Endothelial cell (in vitro differentiated cells): ENCODE data around the gene MS4A4E. TPM values are rescaled to one million over a fixed set of nuclear protein-coding genes. Genes with fewer than 3 reads are reported as not detected.
"Not testable (repeated sequence)": the region's sequence is repeated elsewhere in the genome, so short reads cannot be mapped to it uniquely, and the experiment has no call there.

ENCODE experiments used
- DNase-seq: peaks from one replicate; pipeline ENCODE4 v3.0.0; 2021; ENCODE audit warnings: low spot score
- H3K27ac Mint-ChIP-seq: one replicate; pipeline ENCODE4 v1.8.0; 2021; ENCODE audit warnings: mixed read lengths, inconsistent platforms; ENCODE audit not compliant: unreplicated experiment
- H3K27me3 Mint-ChIP-seq: one replicate; pipeline ENCODE4 v1.8.0; 2021; ENCODE audit warnings: mild to moderate bottlenecking, moderate library complexity, mixed read lengths, inconsistent platforms; ENCODE audit not compliant: unreplicated experiment
- H3K36me3 Mint-ChIP-seq: one replicate; pipeline ENCODE4 v1.8.0; 2021; ENCODE audit warnings: mild to moderate bottlenecking, low read depth, mixed read lengths, inconsistent platforms; ENCODE audit not compliant: unreplicated experiment
- H3K4me1 Mint-ChIP-seq: one replicate; pipeline ENCODE4 v1.8.0; 2021; ENCODE audit warnings: mild to moderate bottlenecking, mixed read lengths, inconsistent platforms; ENCODE audit not compliant: unreplicated experiment
- H3K4me3 Mint-ChIP-seq: one replicate; pipeline ENCODE4 v1.8.0; 2021; ENCODE audit warnings: mild to moderate bottlenecking, mixed read lengths, inconsistent platforms; ENCODE audit not compliant: unreplicated experiment
- H3K9me3 Mint-ChIP-seq: one replicate; pipeline ENCODE4 v1.8.0; 2021; ENCODE audit warnings: mixed read lengths, inconsistent platforms; ENCODE audit not compliant: unreplicated experiment
- CTCF ChIP-seq: fragments of 200-600 bp; sonication (generic); IDR thresholded peaks from one replicate; pipeline ENCODE4 v1.5.0; 2021; ENCODE audit warnings: antibody characterized with exemption; ENCODE audit not compliant: unreplicated experiment
- total RNA-seq: library from RNA; stranded (reverse); fragmentation: NEBNext Ultra II Directional; extraction: Animal tissue kit (Norgen Biotek cat#: 25700); gene quantifications from one replicate; pipeline ENCODE4 v1.2.1, GENCODE V29; 2021; ENCODE audit not compliant: unreplicated experiment

The MS4A4E gene
- total RNA-seq, 1 donor from 2014 or later: not detected

DNA sequence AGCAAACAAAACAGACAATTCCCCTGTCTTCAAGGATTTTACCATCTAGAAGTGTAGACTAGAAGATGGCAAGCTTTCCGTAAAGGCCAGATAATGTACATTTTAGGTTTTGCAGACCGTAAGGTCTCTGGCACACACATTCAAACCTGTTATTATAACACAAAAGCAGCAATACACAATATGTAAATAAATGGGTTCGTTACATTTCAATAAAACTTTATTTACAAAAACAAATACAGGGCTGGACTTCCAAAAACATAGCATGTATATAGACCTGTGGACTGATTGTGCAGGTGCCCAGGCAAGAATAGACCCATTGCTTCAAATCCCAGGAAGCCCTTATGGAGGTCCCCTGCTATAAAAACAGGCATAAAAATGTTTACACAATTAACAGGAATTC, 33.0 kb downstream of the MS4A4E start:
- no peaks in the 10 kb centered on the region for H3K27me3 Mint-ChIP-seq
- no peaks in the 10 kb centered on the region for H3K36me3 Mint-ChIP-seq
- no peaks in the 10 kb centered on the region for H3K9me3 Mint-ChIP-seq

DNA sequence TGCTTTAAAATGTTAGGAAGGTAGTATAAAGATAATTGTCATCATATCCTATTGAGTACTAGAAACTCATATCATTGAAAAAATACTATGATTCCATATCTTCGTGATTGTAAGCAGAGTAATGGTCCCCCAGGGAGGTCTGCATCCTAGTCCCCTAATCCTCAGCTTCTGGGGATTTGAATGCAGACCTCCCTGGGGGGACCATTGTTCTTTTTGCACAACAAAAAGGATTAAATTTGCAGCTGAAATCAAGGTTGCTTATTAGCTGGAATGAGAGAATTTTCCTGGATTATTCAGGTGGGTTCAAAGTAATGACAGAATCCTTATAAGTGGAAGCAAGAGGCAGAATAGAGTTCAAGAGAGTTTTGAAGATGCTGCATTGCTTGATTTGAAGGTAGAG, 34.0 kb downstream of the MS4A4E start:
- no peak overlapping the region for H3K27ac Mint-ChIP-seq
- DNase-seq: no peak
- no peaks in the 10 kb centered on the region for H3K27me3 Mint-ChIP-seq
- no peaks in the 10 kb centered on the region for H3K9me3 Mint-ChIP-seq
- no peak for TF ChIP-seq CTCF
- H3K36me3 Mint-ChIP-seq: no peaks in the 10 kb centered on the region
- no peak overlapping the region for H3K4me3 Mint-ChIP-seq
- H3K4me1 Mint-ChIP-seq: no peaks in the 10 kb centered on the region

More for the DNA sequence above, 33.0 kb downstream of the MS4A4E start:
- no peak for DNase-seq
- Mint-ChIP-seq H3K4me3 (no peak overlapping the region), H3K4me1 (no peaks in the 10 kb centered on the region), H3K27ac (no peak overlapping the region)
- TF ChIP-seq CTCF: no peak

- TF ChIP-seq CTCF: no peak
Observed at GRCh38 chr11:60208146-60208895, 34.6 kb downstream of the MS4A4E start.

DNA sequence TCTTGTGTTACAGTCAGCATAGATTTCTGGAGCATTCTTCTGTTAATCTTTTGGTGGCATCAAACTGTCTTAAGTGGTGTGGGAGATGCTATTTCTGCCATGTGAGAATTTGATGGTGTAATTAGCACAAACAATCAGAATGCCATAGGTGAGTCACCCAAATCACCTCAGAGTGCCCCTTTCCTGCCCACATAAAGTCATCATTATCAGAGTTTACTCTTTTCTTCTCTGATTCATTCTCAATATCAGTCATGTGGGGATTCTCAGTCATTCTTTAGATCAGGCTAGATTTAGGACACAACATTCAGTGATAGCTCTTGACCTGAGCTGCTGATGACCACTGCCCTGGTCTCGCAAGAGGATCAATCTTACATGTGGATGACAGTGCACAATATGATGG, 36.3 kb downstream of the MS4A4E start:
- Mint-ChIP-seq H3K36me3 (no peaks in the 10 kb centered on the region), H3K9me3 (no peaks in the 10 kb centered on the region), H3K27me3 (no peaks in the 10 kb centered on the region), H3K4me1 (no peaks in the 10 kb centered on the region), H3K4me3 (no peak overlapping the region), H3K27ac (no peak overlapping the region)
- no peak for DNase-seq
- no peak for TF ChIP-seq CTCF

More at GRCh38 chr11:60208146-60208895, 34.6 kb downstream of the MS4A4E start:
- no peaks in the 10 kb centered on the region for H3K36me3 Mint-ChIP-seq
- no peak overlapping the region for H3K4me3 Mint-ChIP-seq
- H3K4me1 Mint-ChIP-seq: no peaks in the 10 kb centered on the region
- no peaks in the 10 kb centered on the region for H3K9me3 Mint-ChIP-seq
- no peak for DNase-seq
- H3K27ac Mint-ChIP-seq: no peak overlapping the region
- H3K27me3 Mint-ChIP-seq: no peaks in the 10 kb centered on the region

DNA sequence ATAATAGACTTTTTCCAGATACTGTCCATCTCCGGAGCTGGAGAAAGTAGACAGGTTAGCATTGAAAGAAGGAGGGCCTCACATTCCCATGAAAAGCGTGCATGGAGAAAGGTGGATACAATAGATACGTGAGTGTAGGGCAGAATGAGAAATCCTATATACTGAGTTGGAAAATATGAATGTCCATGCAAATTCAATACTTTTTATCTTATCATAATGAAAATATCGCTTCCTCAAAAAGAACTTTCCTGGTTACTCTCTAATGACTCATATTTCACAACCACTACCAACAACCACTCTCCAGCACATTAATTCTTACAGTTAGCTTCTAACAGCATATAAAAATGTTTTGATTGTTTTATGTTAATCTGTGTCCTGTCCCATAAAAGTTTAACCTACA, 38.0 kb downstream of the MS4A4E start:
- Mint-ChIP-seq H3K9me3 (no peaks in the 10 kb centered on the region), H3K27ac (no peak overlapping the region), H3K27me3 (no peaks in the 10 kb centered on the region), H3K4me1 (no peaks in the 10 kb centered on the region), H3K36me3 (no peaks in the 10 kb centered on the region), H3K4me3 (no peak overlapping the region)
- DNase-seq: no peak
- TF ChIP-seq CTCF: no peak

GRCh38 chr11:60201334-60201733, 41.6 kb downstream of the MS4A4E start:
- H3K27me3 Mint-ChIP-seq, DNase-seq, H3K4me1 Mint-ChIP-seq, H3K4me3 Mint-ChIP-seq, H3K9me3 Mint-ChIP-seq, H3K36me3 Mint-ChIP-seq, H3K27ac Mint-ChIP-seq: not testable (repeated sequence)
